Lower leg skin (tissue), 4 donors: ENCODE data around the gene SRRM4. TPM values are rescaled to one million over a fixed set of nuclear protein-coding genes. Genes with fewer than 3 reads are reported as not detected.

Source experiments
- DNase-seq, 2 donors: peaks; one replicate each; pipeline ENCODE4 v3.0.0-alpha.2; 2019; ENCODE audit warnings: low spot score in 2 of 2
- H3K4me3 ChIP-seq: fragments of 200-600 bp; sonication (generic); 2 replicates; pipeline ENCODE4 v1.5.1; 2017; ENCODE audit warnings: mild to moderate bottlenecking, low read depth; ENCODE audit not compliant: poor library complexity, severe bottlenecking
- POLR2A ChIP-seq, 2 donors: fragments of 450-650 bp; IDR thresholded peaks; one replicate each; pipeline ENCODE4 v1.6.1; 2016 to 2017; ENCODE audit warnings: antibody characterized with exemption in 2 of 2, mild to moderate bottlenecking in 1 of 2, moderate library complexity in 1 of 2
- WGBS, 2 donors: methylation state at CpG; one replicate each; pipeline ENCODE4 v1.1.5; 2018; 5-methylcytosine and 5-hydroxymethylcytosine counted together
- intact Hi-C: fragments of 100-400 bp; cut with DNase I; formaldehyde crosslinking; loops from one replicate; pipeline ENCODE4 v1.15.0; 2023; ENCODE audit warnings: low total_unique reads
- total RNA-seq, 4 donors: library from RNA; depleted of rRNA; stranded (reverse); fragments of >200 nt; gene quantifications; one replicate each; pipeline ENCODE4 v1.1.0, GENCODE V29; 2016
- TF ChIP-seq, protein P1 (sequence below), 3 donors: fragments of 450-650 bp; IDR thresholded peaks; one replicate each; pipeline ENCODE4 v1.5.1; 2016; ENCODE audit warnings: antibody characterized with exemption in 3 of 3, mild to moderate bottlenecking in 3 of 3, moderate library complexity in 2 of 3

The SRRM4 gene
- total RNA-seq, 4 donors from 2014 or later = 0.03 TPM; not detected in 3

DNA sequence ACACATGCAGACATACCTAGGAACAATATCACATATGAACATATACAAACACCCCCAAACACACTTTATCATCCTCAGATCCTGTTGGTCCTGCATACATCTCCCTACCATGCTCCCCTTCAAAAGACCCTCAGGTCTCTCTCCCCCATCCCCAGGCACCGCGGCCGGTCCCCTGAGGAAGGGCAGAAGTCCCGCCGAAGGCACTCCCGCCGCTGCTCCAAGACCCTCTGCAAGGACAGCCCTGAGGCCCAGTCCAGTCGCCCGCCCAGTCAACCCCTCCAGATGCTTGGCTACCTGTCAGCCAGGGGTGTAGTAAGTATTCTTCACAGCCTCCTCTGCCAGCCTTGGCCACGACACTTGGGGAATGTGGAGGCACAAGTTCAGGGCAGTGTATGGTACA lies 149.2 kb downstream of the SRRM4 start:
- no peak for DNase-seq
- intact Hi-C loops = no loop called here
- H3K4me3 ChIP-seq = no peak overlapping the region
- TF ChIP-seq POLR2A (IDR thresholded peaks at IDR 0.05) = no peak
- TF ChIP-seq, protein P1, sequence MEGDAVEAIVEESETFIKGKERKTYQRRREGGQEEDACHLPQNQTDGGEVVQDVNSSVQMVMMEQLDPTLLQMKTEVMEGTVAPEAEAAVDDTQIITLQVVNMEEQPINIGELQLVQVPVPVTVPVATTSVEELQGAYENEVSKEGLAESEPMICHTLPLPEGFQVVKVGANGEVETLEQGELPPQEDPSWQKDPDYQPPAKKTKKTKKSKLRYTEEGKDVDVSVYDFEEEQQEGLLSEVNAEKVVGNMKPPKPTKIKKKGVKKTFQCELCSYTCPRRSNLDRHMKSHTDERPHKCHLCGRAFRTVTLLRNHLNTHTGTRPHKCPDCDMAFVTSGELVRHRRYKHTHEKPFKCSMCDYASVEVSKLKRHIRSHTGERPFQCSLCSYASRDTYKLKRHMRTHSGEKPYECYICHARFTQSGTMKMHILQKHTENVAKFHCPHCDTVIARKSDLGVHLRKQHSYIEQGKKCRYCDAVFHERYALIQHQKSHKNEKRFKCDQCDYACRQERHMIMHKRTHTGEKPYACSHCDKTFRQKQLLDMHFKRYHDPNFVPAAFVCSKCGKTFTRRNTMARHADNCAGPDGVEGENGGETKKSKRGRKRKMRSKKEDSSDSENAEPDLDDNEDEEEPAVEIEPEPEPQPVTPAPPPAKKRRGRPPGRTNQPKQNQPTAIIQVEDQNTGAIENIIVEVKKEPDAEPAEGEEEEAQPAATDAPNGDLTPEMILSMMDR (IDR thresholded peaks at IDR 0.05) = no peak
- 94 to 95% methylated on average over 10 of the region's 10 CpGs for whole genome bisulfite sequencing, 2 donors

DNA sequence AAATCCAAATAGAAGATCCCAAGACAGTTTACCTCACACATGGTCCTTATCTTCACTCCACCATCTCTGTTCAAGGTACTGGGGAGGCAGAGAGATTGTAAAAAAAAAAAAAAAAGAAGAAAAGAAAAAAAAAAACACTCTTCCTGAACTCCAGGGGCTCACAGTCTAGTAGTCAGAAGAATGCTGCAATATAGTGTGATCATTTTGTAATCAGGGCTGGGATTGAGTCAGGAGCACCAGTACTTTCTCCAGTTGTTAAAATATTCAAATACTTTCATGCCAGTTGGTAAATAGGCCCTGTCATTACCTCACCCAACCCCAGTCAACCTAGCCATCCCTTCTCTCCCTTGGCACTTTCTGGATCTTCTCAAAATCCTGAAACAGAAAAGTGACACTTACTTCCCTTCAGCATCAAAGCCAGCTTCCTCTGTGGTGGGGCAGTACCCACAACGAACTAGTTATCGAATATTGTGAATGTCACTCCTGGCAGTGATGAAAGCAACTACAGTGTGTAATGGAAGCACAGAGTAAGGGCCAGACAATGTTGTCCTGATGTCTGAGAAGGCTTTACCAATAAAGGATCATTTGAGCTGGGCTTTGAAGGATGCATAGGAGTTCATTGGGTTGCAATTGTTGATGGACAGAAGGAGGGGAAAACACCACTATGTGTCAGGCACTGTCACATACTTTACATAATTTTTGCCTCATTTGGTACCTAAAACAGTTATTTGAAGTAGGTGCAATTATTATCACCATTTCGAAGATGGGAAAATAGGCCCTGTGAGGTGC lies 153.1 kb downstream of the SRRM4 start:
- DNase-seq = no peak
- no peak overlapping the region for H3K4me3 ChIP-seq
- intact Hi-C loops = no loop called here
- 79 to 96% methylated on average over 3 of the region's 3 CpGs for WGBS, 2 donors
- no peak for TF ChIP-seq POLR2A (IDR thresholded peaks at IDR 0.05)
- TF ChIP-seq, protein P1 (IDR thresholded peaks at IDR 0.05) = no peak

DNA sequence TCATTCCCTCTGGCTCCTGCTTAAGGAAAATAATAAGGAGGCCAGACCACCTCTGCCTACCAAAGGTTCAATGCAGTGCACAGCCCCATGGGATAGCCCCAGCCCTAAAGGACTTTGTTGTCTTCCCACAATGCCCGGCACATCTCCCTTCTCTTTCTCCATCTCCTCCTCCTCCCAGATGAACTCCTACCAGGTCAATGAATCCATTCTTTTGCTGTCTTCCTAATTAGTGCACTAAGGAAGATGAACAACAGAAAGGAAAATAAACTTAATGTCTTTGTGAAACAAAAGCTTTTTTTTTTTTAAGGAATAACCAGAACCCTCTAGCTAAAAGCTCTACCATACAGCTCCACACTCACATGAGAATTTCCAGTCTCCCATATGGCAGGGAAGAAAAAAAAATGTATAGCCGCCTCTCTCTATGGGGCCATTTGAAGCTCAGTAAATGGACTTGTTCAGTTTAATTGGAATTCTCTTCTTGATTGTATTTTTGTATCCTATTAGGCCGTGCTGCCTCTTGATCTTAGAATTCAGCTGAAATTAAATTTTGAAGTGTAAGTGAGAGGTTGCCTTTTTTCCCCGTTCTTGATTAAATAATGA lies 155.6 kb downstream of the SRRM4 start:
- WGBS, 2 donors = 69 to 71% methylated on average over 4 of the region's 4 CpGs
- DNase-seq = no peak
- TF ChIP-seq, protein P1 (IDR thresholded peaks at IDR 0.05) = no peak
- no peak for TF ChIP-seq POLR2A (IDR thresholded peaks at IDR 0.05)
- intact Hi-C loops = no loop called here
- no peak overlapping the region for H3K4me3 ChIP-seq

DNA sequence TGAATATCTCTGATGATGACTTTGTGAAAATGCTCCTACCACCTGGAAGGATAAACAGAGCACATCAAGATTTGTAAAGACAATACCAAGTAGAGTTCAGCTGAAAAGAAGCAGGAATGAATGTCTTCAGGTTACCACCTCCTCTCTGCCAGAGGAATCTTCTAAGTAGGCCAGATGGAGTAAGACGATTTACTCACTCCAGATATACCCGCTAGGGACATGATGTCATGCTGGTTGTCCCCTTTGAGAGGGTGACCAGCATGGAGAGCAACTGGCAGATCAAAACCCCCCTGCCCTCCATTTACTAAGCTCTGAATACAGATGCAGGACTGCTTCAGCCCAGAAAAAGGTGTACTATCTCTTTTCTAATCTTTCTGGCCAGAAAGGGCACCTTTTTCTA lies 158.1 kb downstream of the SRRM4 start:
- intact Hi-C loops = no loop called here
- no peak overlapping the region for H3K4me3 ChIP-seq
- 64 to 76% methylated on average over 2 of the region's 2 CpGs for WGBS, 2 donors
- TF ChIP-seq POLR2A (IDR thresholded peaks at IDR 0.05) = no peak
- TF ChIP-seq, protein P1 (IDR thresholded peaks at IDR 0.05) = no peak
- no peak for DNase-seq

DNA sequence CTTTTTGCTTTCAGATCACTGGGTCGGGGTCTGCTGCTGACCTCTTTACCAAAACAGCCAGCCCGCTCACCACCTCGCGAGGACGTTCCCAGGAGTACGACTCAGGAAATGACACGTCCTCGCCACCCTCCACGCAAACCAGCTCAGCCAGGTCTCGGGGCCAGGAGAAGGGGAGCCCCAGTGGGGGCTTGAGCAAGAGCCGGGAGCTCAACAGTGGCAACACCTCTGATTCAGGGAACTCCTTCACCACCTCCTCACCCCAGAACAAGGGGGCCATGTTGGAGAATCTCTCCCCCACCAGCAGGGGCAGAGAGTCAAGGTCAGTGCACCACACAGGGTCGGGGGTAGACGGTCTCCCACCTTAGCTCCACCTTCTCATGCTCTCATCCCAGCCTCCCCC lies 164.0 kb downstream of the SRRM4 start:
- intact Hi-C loops = no loop called here
- no peak for DNase-seq
- no peak for TF ChIP-seq POLR2A (IDR thresholded peaks at IDR 0.05)
- WGBS, 2 donors = 58 to 65% methylated on average over 13 of the region's 13 CpGs
- no peak overlapping the region for H3K4me3 ChIP-seq

DNA sequence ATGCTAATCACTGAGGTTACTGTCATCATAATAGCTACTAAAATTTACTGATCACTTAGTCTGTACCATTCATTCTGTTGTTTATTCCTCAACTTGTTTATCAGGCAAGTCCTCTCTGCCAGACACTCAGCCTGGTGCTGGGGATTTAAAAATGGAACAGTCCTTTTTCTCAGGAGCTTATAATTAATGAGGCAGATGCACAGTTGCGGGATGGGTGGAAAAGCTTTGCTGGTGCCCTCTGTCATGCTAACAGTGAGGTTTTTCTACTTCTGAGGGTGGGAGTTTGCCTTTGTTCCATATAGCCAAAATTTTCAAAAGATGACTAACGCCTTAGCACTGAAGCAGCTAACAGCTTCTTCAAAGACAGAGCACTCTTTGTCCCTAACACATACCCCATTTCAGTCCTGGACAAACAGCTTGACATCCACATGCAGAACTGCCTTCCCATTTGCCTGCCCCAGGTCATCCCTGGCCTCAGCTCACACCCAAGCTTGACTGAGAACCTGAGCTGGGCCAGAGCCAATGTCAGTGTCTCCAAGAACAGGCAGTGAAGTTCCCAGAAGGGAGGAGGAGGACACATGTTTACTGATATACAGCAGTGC lies 166.6 kb downstream of the SRRM4 start:
- intact Hi-C loops = no loop called here
- WGBS, 2 donors = 52 to 58% methylated on average over 2 of the region's 2 CpGs
- DNase-seq = no peak
- TF ChIP-seq, protein P1 (IDR thresholded peaks at IDR 0.05) = no peak
- no peak for TF ChIP-seq POLR2A (IDR thresholded peaks at IDR 0.05)
- no peak overlapping the region for H3K4me3 ChIP-seq
